ENCODE results near the gene MFRP.
A peak's percentile ranks its signal among the peaks of the same experiment; 100 is the strongest.

Gene MFRP

DNA sequence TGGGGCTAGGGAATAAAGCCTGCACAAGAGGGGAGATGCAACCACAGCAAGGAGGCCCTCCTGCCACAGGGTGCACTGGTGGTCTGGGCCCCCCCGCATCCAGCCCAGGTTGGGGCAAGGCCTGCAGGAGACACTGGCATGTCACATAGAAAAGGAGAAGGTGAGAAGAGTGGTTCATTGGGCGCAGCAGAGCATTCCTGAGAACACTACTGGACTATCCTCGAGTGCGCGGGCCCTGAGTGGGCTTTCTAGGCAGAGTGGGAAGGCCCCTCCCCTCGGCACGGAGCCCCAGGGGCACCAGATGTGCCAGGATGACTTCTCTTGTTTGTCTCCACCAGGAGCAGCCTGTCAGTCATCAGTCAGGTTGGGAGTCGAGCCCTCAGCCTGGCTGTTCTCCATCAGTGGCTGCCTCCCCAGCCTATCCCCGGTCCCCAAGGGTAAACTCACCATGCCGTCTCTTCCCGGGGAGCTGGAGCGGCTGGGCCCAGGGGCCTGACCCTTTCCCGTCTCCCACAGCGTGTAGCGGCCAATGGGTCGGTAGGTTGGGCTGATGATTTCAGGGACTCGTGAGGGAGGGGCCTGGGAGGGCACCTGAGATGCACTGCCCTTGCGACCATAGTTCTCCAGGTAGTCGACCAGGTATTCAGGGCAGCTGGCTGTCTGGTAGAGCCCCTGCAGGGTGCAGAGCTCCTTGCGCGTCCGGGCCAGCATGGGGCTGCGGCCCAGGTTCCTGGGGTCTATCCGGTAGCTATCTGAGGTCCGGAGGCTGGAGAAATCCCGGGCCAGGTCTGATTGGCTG is 26.0 kb upstream of the MFRP start:
- no peak for DNase-seq

DNA sequence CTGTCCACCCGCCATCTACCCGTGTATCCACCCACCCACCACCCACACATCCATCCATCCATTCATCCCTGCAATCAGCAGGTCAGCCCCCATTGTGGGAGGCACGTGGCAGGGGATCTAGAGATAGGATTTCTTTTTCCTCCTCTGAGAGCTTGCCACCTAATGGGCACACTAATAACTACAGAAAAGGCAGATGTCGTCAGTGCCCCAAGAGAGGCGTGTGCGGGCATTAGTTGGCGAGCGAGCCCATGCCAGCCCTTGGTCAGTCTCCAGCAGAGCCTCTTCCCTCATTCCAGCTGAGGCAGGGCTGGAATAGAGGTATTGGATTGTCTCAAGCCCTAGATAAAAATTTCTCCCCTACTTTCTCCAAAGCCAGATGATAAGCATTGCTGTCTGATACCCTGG is 25.3 kb upstream of the MFRP start:
- DNase-seq: no peak

DNA sequence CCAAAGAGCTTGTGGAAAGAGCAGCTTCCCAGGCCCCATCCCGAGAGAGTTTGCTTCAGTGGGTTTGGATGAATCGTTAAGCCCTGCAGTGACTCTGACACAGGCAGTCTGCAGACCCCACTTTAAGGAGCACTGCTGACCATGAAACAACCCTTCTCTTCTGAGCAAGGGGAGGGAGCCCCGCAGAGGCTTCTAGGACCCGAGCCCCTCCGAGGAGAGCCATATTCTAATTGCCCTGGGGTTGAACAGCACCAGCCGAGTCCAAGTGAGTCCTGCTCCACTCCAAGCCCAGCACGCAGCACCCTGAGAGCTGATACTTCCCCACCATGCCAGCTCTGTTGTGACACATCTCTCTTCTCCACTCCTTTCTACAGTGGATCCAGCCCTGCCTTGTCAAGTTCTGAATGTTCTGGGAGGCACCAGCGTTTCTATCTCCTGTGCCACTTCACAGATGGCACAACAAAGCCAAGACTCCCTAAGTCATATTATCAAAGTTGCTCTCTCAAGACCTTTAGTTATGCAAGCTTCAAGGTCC is 24.6 kb upstream of the MFRP start:
- DNase-seq: no peak

DNA sequence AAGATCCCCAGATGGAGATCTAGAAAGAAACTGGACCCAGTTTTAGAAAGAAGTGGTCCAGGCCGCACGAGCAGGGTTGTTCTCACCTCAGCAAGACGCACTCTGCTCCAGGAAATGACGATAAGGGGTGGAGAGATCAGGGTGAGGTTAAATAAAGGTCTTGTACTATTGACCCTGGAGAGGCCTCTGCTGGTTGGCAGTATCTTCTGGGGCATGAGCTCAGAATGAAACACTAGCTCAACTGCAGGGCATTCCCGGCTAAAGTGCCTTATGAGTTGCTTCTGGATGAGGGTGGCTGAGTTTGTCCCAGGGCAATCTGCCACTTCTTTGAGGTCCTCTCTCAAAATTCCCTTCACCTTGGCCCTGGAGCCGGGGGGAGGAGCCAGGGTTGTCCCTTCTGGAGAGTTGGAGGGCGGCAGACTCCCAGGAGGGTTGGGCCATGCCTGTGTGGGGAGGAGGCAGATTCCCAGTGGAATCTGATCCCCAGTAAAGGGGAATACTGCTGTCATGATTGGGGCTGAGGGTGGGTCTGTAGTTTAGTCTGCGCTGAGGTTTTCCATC is 24.1 kb upstream of the MFRP start:
- DNase-seq: no peak

DNA sequence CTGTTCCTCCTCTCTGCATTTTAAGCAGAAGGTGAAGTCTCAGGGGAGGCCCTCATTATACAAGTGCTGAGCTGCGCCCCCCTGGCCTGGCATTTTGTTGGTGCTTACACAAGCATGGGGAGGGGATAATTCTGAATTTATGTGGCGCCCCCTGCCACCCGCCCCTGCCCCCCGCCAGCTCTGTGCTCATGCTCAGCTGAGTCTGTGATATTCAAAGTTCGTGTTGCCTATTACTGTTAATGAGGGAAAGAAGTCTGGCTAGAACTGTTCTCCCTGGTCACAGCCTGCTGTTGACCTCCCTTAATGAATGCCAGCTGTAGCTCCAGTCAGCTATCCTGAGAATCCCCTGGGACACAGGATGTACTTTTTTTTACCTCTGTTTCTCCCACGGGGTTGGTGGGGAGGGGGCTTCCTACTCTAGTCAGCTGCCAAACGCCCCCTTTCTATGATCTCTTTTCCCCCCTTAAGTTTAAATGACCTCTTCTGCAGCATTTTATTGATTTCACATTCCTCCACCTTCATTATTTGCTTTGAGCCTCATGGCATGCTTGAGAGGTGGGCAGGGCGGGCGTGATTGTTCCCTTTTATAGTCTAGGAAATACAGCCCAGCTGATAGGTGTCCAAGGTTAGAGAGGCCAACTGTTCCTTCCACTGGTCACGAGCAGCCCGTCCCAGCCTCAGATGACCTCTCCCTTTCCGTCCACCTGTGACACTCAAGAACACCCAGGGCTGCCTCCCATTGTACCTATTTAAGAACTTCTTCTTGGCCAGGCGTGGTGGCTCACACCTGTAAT is 22.8 kb upstream of the MFRP start:
- no peak for DNase-seq

DNA sequence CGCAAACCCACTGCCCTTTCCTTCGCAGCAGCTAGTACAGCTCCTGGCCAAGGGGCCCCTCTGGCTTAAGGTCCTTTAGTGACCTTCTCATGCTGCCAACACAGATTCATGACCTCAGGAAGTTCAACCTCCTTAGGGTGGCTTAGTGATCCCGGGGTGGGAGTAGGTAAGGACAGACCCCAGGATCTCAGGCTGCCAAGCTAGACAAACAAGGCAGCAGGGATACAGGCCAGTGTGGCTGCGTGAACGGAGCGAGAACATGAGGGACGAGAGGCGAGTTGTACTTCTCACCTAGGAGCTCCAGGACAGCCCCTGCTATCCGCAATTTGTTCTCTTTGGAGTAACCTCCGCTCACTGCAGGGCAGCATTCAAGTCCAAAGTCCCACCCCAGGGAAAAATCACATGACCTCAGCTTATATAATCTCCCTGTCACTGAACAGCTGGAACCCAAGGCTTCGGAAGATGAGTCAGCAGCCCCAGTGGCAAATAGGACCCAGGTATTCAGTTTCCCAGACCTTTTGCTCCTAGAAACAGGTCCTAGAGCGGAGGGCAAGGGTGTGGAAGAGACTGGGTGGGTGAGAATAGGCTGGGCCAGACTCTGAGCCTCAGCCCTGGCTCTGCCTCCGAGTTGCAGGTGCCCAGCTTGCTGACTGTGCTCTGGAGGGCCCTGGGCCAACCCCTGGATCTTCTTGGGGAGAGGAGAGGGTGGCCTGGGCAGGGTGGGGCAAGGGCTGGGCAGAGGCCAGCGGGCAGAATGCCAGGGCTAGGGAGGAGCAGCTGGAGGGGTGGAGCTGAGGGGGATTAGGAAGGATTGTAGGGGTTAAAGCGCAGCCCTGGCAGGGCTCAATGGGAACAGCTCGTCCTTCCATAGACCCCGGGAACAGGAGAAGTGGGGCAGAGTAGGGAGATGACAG is 21.9 kb upstream of the MFRP start:
- DNase-seq: no peak

DNA sequence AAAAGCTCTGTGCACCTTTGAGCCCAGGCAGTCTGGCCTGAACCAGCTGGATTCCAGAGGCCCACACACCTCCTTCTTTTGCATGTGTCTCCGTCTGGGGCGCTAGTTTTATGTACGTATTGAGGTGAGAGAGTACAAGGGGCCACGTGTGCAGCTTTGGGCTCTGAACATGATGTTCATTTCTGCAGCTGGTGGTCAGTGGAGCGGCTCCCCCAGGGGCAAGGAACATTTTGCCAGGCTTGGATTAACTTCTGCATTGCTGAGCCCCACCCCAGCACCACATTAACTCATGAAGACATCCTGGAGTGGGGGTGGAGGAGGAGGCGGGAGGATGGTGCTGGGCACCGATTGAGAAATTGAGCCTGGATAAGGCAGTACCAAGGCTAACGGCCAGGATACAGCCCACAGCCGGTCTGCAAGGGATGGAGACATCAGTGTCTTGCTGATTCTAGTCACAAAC is 21.2 kb upstream of the MFRP start:
- DNase-seq: no peak

DNA sequence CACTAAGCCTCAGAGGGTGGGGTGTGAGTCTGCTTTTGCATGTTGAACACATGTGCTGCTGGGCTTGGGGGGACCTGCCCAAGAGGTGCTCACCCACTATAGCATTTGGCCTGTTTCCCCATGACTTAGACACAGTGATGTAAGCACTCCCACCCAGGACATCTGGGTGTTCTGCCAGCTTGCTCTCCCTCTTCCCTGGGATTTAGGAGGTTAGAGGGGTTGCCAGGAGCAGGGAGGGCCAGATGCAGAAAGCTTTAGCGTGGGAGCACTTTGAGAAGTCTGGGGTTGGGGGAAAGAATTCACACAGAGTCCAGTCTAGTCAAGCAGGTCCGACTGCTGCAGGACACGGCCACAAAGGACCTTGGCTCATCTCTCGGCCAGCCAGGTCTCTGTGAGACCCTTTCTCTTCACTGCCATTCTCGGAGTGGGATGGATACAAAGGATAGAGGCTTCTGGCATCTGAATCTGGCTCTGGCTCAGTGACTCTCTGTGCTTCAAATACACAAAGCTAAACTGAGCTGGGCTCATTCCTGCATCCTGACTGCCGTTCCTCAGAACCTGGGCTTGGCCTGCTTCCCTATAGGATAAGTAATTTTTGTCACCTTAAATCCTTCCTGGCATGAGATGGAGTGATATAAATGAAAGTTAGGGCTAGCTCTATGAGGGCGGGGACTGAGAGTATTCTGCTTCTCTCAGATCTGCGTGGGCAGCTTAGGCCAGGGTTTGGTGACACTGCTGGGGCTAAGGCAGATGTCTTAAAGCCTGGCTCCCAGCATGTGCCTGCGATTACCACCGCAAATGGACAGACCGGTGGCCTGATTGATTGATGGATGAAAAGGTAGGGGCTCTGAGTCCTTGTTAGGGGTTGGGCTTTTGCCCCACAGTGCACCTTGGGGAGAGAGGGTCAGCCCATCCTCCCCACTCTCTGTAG is 20.4 kb upstream of the MFRP start:
- DNase-seq: no peak

DNA sequence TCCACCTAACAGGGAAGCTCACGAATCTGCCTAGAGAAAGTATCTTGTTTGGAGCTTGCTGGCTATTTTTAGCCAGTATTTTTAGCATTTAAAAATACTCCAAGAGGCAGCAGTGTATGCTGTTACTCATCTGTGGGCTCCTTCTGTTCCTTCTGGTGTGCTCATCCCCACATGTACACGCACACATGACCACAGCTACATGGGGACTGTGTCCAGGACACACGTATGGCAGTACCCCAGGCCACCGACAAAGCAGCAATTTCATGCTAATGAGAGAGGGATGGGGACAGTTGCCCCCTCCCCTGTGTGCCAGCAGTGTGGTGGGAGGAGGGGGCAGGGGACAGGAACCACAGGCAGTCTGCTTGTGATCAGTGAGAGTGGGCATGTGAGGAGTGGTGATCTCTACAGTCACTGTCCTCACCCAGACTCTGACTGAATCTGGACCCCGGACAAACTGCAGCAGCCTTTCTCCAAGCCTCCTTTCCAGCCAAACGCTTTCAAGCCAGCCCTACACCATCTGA is 18.6 kb upstream of the MFRP start:
- no peak for DNase-seq

DNA sequence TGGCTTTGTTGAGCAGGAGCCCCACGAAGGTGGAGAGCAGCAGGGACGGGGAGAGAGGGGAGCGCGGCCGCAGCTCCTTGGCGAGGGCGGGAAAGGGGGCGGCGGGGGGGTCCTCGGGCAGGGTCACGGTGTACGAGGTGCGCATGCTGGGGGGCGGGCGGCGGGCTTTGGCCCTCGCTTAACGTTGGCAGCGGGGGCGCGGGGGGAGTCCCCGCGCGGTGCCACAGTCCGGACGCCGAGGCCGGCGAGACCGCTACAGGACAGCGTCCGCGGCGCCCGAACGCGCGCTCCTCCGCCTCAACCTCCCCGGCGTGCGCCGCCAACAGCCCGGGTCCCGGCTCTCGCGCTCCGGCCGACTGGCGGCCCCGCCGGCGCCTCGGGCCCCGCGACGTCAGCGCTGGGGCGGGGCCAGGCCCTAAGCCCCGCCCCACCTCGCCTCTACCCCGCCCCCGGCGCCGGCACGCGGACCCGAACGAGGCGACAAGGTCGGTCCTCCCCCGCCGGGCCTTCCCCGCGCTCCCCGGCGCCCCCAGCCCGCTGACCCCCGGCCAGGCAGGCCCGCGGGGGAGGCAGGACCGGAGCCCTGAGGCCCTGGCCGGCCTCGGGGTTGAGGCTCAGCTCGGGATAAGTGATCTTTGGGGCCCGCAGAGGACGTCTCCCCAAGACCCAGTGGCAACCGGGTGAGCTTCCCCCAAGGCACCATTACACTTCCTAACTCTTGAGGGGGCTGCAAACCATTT is 17.5 kb upstream of the MFRP start:
- peak; percentile 55 for DNase-seq

DNA sequence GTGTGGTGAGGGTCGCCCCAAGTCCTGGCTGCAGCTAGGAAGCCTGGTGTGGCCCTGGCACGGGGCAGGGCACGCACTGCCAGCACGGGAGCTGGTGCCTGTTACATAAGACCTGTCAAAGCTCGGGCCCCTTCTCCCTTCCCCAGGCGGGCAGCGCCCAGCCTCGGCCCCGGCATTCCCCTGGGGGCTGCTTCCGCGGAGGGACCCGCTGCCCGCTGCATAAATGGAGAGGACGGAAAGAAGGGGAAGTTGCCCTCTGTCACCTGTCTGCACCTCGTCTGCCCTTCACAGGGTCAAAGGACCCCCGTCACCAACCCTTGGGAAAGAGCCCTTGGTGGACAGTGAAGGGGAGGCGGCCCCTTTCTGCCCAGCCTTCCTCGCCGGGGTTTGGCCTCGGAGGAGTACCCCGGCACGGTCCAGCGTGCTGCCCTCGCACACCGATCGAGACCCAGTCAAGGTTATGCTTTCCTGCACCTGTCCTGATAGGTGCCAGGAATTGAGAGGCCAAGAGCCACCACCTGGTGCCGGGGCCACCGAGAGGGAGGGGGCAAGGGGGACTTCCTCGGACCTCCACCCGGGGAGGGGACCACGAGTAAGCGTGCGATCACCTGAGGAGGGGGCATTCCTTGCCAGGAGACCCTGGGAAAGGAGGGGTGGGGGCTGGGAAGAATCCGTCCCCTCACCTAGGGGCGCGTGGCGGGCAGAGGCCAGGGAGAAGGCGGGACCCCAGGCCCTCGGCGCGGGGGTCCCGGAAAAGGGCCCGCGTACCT is 16.8 kb upstream of the MFRP start:
- no peak for DNase-seq

DNA sequence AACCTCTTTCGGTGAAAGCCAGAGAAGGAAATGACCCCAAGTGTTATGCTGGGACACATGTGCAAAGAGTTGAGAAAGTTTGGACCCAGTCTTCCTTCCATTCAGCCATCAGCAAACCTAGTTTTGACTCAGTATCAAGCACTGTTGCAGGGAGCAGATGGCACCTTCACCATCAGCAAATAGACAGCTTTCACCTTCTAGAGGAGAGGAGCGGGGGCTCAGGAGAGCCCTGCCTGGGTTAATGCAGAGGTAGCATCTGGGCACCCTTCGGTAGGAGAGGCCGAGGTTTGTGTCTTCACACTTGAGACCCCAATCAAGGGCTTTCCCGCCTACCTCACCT is 16.2 kb upstream of the MFRP start:
- no peak for DNase-seq

DNA sequence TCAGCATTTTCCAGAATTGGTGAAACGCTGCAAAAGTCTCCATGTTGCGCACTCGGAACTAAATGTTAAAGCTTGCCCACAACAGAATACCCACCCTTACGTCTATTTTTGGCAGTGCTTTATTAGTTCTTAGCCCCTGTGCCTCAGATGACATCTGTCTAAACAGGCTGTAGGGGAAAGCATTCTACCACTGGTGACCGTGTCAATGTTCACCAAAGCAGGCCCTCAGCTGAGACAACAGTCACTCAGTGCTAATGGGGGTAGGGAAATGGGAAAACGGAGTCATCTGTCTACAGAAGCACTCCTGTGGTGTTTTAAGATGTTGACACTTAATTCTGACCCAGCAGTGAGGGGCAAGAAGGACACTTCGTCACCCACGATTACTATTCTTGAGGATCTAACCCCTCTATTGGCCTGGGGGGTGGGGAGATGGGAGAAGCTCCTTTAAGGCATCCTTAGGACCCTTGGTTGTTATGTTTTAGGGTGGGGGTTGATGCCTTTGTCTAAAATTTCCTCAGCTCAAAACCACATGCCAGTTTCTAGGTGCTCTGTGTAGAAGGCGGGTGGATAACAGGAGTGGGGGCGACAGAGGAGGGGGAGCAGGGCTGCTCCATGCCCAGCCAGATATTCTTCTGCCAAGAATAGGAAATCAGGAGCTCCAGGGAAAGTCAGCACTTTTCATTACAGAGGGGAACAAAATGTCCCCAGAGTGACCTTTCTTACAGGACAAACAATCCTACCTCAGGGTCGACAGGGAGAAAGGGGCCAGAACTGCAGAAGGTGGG is 15.6 kb upstream of the MFRP start:
- no peak for DNase-seq

DNA sequence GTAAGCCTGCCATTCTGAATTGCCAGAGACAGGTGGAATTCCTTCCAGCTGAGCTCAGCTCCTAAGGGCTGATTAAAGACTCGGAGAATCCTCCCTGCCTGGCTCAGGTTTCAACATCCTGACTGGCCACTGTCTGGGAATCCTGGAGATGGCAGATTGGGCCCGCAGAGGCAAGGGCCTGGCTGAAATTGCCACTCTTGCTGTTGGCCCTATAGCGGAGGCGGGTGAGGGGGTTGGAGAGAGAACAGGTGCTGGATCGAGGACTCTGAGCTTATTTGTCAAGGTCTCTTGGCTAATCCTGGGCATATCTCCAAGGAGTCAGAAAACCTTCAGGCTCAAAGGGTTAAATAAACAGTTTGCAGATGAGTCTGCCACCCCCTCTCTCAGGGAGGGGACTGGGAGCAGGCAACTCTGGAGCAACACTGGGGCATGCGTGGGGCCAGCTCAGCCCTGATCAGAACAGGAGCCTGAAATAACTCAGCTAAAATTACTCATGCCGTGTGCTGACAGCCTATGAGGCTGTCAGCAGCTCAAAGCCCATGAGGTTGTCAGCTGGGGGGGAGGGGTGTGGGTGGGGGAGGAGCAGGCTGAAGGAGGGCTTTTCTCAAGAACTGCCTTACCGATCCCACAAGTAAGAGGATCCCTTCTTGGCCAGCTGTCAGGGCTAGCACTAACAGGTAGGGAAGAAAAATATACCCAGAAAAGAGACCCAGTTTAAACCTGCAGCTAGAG is 14.7 kb upstream of the MFRP start:
- peak; percentile 60 for DNase-seq

DNA sequence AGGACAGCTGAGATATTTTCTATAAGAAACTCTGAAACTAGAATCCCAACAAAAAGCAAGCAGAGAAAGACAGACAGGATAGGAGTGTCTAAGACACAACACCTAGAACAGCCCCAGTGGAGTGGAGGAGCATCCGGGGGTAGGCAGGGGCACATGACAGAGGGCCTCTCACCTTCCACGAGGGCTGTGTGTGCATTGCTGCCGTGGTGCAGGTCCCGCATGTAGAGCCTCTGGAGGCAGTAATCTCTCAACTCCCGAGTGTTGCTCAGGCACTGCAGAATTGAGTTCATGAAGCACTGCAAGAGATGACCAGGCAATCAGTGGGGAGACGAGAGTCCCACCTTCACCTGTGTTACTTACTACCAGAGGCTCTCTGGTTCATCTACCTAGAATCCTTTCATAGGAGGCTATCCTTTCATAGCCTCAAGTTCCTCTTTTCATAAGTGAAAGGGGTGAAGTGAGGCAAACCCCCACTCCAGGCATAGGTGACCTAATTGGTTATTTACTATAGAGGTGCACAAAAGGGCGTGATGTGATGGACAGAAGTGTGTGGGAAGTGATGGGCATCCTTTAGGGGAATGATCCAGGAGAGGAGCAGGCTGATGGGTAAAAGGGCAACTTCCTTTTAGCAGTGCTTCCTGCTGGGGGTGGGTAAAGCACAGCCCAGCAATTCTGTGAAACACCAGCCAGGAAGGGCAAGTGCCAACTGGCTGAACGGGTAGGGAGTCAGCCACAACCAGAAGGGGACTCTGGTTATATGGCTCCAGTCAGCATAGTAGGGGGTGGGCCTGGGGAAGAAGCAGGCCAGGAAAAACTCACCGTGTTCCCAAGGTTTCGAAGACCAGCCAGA is 13.1 kb upstream of the MFRP start:
- no peak for DNase-seq

DNA sequence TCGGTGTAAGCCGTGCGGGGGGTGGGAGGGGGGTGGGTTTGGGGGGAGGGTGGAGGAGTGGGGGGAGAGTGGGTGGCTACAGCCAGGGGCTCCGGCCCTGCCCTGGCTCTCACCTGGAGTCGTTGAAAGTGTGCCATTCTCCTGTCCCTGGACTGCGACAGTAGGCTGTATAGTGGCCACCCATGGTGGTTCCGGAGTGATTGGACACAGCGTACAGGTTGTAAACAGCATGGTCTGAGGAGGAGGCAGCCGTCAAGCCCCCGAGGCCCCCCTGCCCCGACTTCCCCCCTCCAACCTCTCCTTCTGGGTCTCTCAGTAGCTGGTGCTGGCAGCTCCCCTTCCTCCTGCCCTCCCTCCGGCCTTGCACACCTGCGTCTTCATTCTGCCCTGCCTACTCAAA is 10.6 kb upstream of the MFRP start:
- DNase-seq: no peak

DNA sequence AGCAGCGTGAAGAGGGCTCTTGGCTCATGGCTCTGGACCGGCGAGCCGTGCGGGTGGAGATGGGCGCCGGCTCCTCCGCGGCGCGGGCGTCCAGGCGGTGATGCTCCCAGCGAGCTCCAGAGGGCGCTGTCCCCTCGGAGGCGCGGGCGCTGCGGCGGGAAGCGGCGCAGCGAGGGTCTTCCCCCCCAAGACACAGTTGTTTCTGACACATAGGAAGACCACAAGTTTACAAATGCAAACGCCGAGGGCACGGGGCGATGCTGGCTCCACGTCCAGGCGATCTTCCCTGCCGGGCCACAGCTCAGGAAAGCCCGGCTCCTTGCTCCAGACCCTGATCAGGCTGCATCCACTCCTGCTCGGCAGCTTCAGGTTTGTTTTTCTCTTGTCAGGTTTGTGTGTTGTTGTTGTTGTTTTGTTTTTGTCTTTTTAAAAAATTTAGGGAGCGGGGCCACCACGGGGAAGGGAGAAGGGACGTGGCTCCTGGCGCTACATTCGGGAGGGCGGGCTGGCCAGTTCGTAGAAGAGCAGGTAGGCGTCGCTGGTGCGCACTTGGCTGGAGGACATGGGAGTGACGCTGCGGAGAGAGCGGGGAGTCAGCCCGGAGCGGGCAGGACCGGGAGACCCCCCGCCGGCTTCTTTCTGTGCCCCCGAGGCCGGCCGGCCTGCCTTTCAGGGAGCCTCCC is 10.0 kb upstream of the MFRP start:
- peak; percentile 74 for DNase-seq
